ENCODE results near the gene GAA. TPM values are rescaled to one million over a fixed set of nuclear protein-coding genes. Genes with fewer than 3 reads are reported as not detected.
A peak's percentile ranks its signal among the peaks of the same experiment; 100 is the strongest.

GAA gene
- total RNA-seq, 3 donors from 2014 or later (not counting 1 experiment from before 2014, with no cell fraction given), result 28.5 to 35.8 (median 32.9) TPM

- H3K27ac Mint-ChIP-seq, result peak overlapping the region in 1 of 2 donors; percentile 46
- intact Hi-C loops (cut with micrococcal nuclease), result no loop called here
Measured at GRCh38 chr17:80133626-80133970, 32.2 kb downstream of the GAA start.

GRCh38 chr17:80137131-80137530 is 35.8 kb downstream of the GAA start:
- H3K36me3 ChIP-seq (ENCODE audit: control insufficient read depth, insufficient read depth, low read length), result peaks cover 85% of the 10 kb centered on the region
- Mint-ChIP-seq H3K4me1 (no peaks in the 10 kb centered on the region), H3K36me3 (peaks cover 23% of the 10 kb centered on the region), H3K27ac (no peak overlapping the region), H3K27me3 (ENCODE audit: low read depth in 2 of 2) (no peaks in the 10 kb centered on the region), H3K4me3 (no peak overlapping the region), H3K9me3 (no peaks in the 10 kb centered on the region)
- no peak overlapping the region for H3K4me3 ChIP-seq (ENCODE audit: low read length)
- no peak for ATAC-seq
- no peak overlapping the region for H3K27ac ChIP-seq (ENCODE audit: low read length)
- TF ChIP-seq CTCF (IDR thresholded peaks at IDR 0.05), result no peak
- H3K9me3 ChIP-seq (ENCODE audit: control insufficient read depth, insufficient read depth, low read length), result no peaks in the 10 kb centered on the region
- WGBS (ENCODE audit: insufficient coverage), result 98% methylated on average over 9 of the region's 9 CpGs
- intact Hi-C loops (cut with micrococcal nuclease), result no loop called here
- no peaks in the 10 kb centered on the region for H3K4me1 ChIP-seq (ENCODE audit: control insufficient read depth, insufficient read depth, low read length)
- no peaks in the 10 kb centered on the region for H3K27me3 ChIP-seq (ENCODE audit: control insufficient read depth, insufficient read depth, low read length)
- no peak for DNase-seq

More at GRCh38 chr17:80133626-80133970, 32.2 kb downstream of the GAA start:
- no peak for DNase-seq
- WGBS (ENCODE audit: insufficient coverage), result 96% methylated on average over 6 of the region's 6 CpGs
- no peaks in the 10 kb centered on the region for H3K9me3 ChIP-seq (ENCODE audit: control insufficient read depth, insufficient read depth, low read length)
- no peak for ATAC-seq
- Mint-ChIP-seq H3K9me3 (no peaks in the 10 kb centered on the region), H3K36me3 (peaks cover 19% of the 10 kb centered on the region), H3K4me1 (no peaks in the 10 kb centered on the region), H3K27me3 (ENCODE audit: low read depth in 2 of 2) (peaks cover 1 to 9% of the 10 kb centered on the region in 2 donors), H3K4me3 (no peak overlapping the region)
- no peak for TF ChIP-seq CTCF (IDR thresholded peaks at IDR 0.05)
- no peak overlapping the region for H3K27ac ChIP-seq (ENCODE audit: low read length)
- no peak overlapping the region for H3K4me3 ChIP-seq (ENCODE audit: low read length)
- no peaks in the 10 kb centered on the region for H3K27me3 ChIP-seq (ENCODE audit: control insufficient read depth, insufficient read depth, low read length)
- H3K36me3 ChIP-seq (ENCODE audit: control insufficient read depth, insufficient read depth, low read length), result peaks cover 53% of the 10 kb centered on the region
- H3K4me1 ChIP-seq (ENCODE audit: control insufficient read depth, insufficient read depth, low read length), result no peaks in the 10 kb centered on the region

- no peak for ATAC-seq
- Histone ChIP-seq H3K27ac (ENCODE audit: low read length) (no peak overlapping the region), H3K27me3 (ENCODE audit: control insufficient read depth, insufficient read depth, low read length) (no peaks in the 10 kb centered on the region), H3K9me3 (ENCODE audit: control insufficient read depth, insufficient read depth, low read length) (no peaks in the 10 kb centered on the region), H3K36me3 (ENCODE audit: control insufficient read depth, insufficient read depth, low read length) (peaks cover 88% of the 10 kb centered on the region), H3K4me3 (ENCODE audit: low read length) (no peak overlapping the region), H3K4me1 (ENCODE audit: control insufficient read depth, insufficient read depth, low read length) (no peaks in the 10 kb centered on the region)
- TF ChIP-seq CTCF (IDR thresholded peaks at IDR 0.05), result no peak
- Mint-ChIP-seq H3K36me3 (peaks cover 23% of the 10 kb centered on the region), H3K4me1 (no peaks in the 10 kb centered on the region), H3K27ac (no peak overlapping the region), H3K27me3 (ENCODE audit: low read depth in 2 of 2) (no peaks in the 10 kb centered on the region), H3K4me3 (no peak overlapping the region), H3K9me3 (no peaks in the 10 kb centered on the region)
- 94% methylated on average over 18 of the region's 18 CpGs for WGBS (ENCODE audit: insufficient coverage)
- no peak for DNase-seq
- intact Hi-C loops (cut with micrococcal nuclease), result no loop called here
Measured at GRCh38 chr17:80138856-80139426, 37.6 kb downstream of the GAA start.

All from natural killer cell (primary cell).